ENCODE results near the gene SMIM26. TPM values are rescaled to one million over a fixed set of nuclear protein-coding genes. Genes with fewer than 3 reads are reported as not detected.
"Not testable (repeated sequence)": the region's sequence is repeated elsewhere in the genome, so short reads cannot be mapped to it uniquely, and the experiment has no call there.

Gene SMIM26
- total RNA-seq, 2 donors from 2014 or later = 67.6 to 80.3 TPM

DNA sequence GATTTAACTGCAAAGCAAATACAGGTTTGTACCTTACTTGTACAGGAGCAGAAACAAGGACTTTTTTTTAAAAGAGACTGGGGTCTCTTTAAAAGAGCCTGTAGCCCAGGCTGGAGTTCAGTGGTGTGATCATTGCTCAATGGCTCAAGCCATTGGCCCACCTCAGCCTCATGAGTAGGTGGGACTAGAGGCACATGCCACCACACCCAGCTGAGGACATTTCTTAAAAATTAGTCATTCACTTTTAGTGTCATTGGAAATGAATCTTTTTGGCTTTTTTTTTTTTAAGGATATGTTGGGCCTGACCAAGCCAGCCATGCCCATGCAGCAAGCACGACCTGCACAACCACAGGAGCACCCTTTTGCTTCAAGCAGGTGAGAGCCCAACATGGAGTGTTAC is 42.6 kb upstream of the SMIM26 start:
- H3K4me3 ChIP-seq (ENCODE audit: low read length) = no peak overlapping the region

DNA sequence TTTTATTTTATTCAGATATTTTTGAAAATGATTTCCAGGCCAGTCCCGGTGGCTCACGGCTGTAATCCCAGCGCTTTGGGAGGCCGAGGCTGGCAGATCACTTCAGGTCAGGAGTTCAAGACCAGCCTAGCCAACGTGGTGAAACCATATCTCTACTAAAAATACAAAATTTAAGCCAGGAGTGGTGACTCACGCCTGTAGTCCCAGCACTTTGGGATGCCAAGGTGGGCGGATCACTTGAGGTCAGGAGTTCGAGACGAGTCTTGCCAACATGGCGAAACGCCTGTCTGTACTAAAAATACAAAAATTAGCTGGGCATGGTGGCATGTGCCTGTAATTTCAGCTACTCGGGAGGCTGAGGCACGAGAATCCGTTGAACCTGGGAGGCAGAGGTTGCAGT is 40.5 kb upstream of the SMIM26 start:
- 83 to 85% methylated on average over 10 to 14 of the region's 14 CpGs for WGBS, 2 experiments (ENCODE audit: insufficient coverage in 1 of 2, insufficient read length in 1 of 2)
- not testable (repeated sequence) for DNase-seq; H3K4me3 ChIP-seq (ENCODE audit: low read length); H3K4me1 Mint-ChIP-seq; H3K9ac ChIP-seq (ENCODE audit: extremely low read depth, low read length, poor library complexity, severe bottlenecking); H3K27me3 ChIP-seq (ENCODE audit: control insufficient read depth, insufficient read depth, low read length, poor library complexity, severe bottlenecking); H3K27ac Mint-ChIP-seq; H3K27me3 Mint-ChIP-seq (ENCODE audit: insufficient read depth); H3K27ac ChIP-seq (ENCODE audit: low read depth, low read length); H3K4me3 Mint-ChIP-seq; H3K9me3 Mint-ChIP-seq; H3K4me1 ChIP-seq (ENCODE audit: control insufficient read depth, insufficient read depth, low read length); H3K9me3 ChIP-seq (ENCODE audit: control insufficient read depth, low read length)
- peaks cover 81% of the 10 kb centered on the region for H3K36me3 ChIP-seq (ENCODE audit: control insufficient read depth, insufficient read depth, low read length)
- peaks cover 67% of the 10 kb centered on the region for H3K36me3 Mint-ChIP-seq (ENCODE audit: low read depth)

More for the DNA sequence above, 42.6 kb upstream of the SMIM26 start:
- Mint-ChIP-seq H3K36me3 (ENCODE audit: low read depth) (peaks cover 51% of the 10 kb centered on the region), H3K9me3 (no peaks in the 10 kb centered on the region), H3K27me3 (ENCODE audit: insufficient read depth) (no peaks in the 10 kb centered on the region), H3K4me3 (no peak overlapping the region), H3K4me1 (no peaks in the 10 kb centered on the region), H3K27ac (no peak overlapping the region)
- Histone ChIP-seq H3K27me3 (ENCODE audit: control insufficient read depth, insufficient read depth, low read length, poor library complexity, severe bottlenecking) (no peaks in the 10 kb centered on the region), H3K9me3 (ENCODE audit: control insufficient read depth, low read length) (no peaks in the 10 kb centered on the region), H3K36me3 (ENCODE audit: control insufficient read depth, insufficient read depth, low read length) (peaks cover 66% of the 10 kb centered on the region), H3K9ac (ENCODE audit: extremely low read depth, low read length, poor library complexity, severe bottlenecking) (no peak overlapping the region), H3K4me1 (ENCODE audit: control insufficient read depth, insufficient read depth, low read length) (no peaks in the 10 kb centered on the region), H3K27ac (ENCODE audit: low read depth, low read length) (no peak overlapping the region)
- TF ChIP-seq, protein P1, sequence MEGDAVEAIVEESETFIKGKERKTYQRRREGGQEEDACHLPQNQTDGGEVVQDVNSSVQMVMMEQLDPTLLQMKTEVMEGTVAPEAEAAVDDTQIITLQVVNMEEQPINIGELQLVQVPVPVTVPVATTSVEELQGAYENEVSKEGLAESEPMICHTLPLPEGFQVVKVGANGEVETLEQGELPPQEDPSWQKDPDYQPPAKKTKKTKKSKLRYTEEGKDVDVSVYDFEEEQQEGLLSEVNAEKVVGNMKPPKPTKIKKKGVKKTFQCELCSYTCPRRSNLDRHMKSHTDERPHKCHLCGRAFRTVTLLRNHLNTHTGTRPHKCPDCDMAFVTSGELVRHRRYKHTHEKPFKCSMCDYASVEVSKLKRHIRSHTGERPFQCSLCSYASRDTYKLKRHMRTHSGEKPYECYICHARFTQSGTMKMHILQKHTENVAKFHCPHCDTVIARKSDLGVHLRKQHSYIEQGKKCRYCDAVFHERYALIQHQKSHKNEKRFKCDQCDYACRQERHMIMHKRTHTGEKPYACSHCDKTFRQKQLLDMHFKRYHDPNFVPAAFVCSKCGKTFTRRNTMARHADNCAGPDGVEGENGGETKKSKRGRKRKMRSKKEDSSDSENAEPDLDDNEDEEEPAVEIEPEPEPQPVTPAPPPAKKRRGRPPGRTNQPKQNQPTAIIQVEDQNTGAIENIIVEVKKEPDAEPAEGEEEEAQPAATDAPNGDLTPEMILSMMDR (conservative IDR thresholded peaks at IDR 0.05) = no peak
- WGBS, 2 experiments (ENCODE audit: insufficient coverage in 1 of 2, insufficient read length in 1 of 2) = 75 to 96% methylated on average over 1 of the region's 1 CpG
- no peak for DNase-seq

DNA sequence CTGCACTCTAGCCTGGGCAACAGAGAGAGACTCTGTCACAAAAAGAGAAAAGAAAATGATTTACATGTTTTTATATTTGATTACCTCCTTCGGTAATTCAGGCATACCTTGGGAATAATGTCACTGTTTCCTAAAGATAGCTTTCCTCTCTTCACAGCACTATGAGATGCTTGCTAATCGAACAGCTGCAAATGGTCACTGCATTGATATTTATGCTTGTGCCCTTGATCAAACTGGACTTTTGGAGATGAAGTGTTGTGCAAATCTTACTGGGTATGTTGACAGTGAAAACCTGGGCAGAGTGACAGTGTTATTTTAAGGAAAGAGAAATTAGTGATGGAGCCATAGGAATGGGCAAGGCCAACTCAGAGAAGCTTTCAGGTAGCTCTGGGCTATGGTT is 39.9 kb upstream of the SMIM26 start:
- Mint-ChIP-seq H3K27ac (no peak overlapping the region), H3K4me1 (no peaks in the 10 kb centered on the region), H3K36me3 (ENCODE audit: low read depth) (peaks cover 73% of the 10 kb centered on the region), H3K4me3 (no peak overlapping the region), H3K9me3 (no peaks in the 10 kb centered on the region), H3K27me3 (ENCODE audit: insufficient read depth) (no peaks in the 10 kb centered on the region)
- H3K4me1 ChIP-seq (ENCODE audit: control insufficient read depth, insufficient read depth, low read length) = no peaks in the 10 kb centered on the region
- no peak overlapping the region for H3K9ac ChIP-seq (ENCODE audit: extremely low read depth, low read length, poor library complexity, severe bottlenecking)
- 95 to 100% methylated on average over 1 to 2 of the region's 2 CpGs for WGBS, 2 experiments (ENCODE audit: insufficient coverage in 1 of 2, insufficient read length in 1 of 2)
- TF ChIP-seq, protein P1 (conservative IDR thresholded peaks at IDR 0.05) = no peak
- no peaks in the 10 kb centered on the region for H3K9me3 ChIP-seq (ENCODE audit: control insufficient read depth, low read length)
- peaks cover 84% of the 10 kb centered on the region for H3K36me3 ChIP-seq (ENCODE audit: control insufficient read depth, insufficient read depth, low read length)
- no peak for DNase-seq
- no peak overlapping the region for H3K27ac ChIP-seq (ENCODE audit: low read depth, low read length)
- no peak overlapping the region for H3K4me3 ChIP-seq (ENCODE audit: low read length)
- H3K27me3 ChIP-seq (ENCODE audit: control insufficient read depth, insufficient read depth, low read length, poor library complexity, severe bottlenecking) = no peaks in the 10 kb centered on the region

DNA sequence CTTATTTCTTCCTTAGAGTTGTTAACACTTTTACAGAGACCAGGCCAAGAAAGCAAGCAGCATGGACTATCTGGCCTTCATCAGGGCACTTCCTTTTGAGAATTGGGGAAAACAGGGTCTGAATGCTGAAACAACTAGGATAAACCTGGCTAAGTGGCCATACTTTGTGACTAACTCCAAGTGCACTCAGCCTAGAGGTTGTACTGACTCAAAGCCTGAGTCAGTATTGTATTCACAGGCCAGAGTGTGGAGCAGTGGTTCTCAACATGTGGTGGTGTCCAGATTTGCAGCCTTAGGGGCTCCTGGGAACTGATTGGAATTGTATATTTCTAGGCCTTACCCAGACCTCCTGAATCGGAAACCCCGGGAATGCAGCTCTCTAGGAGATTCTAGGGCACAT is 39.4 kb upstream of the SMIM26 start:
- Histone ChIP-seq H3K27me3 (ENCODE audit: control insufficient read depth, insufficient read depth, low read length, poor library complexity, severe bottlenecking) (no peaks in the 10 kb centered on the region), H3K4me3 (ENCODE audit: low read length) (no peak overlapping the region), H3K36me3 (ENCODE audit: control insufficient read depth, insufficient read depth, low read length) (peaks cover 89% of the 10 kb centered on the region), H3K27ac (ENCODE audit: low read depth, low read length) (no peak overlapping the region), H3K4me1 (ENCODE audit: control insufficient read depth, insufficient read depth, low read length) (no peaks in the 10 kb centered on the region), H3K9ac (ENCODE audit: extremely low read depth, low read length, poor library complexity, severe bottlenecking) (no peak overlapping the region), H3K9me3 (ENCODE audit: control insufficient read depth, low read length) (no peaks in the 10 kb centered on the region)
- 92 to 94% methylated on average over 2 of the region's 2 CpGs for WGBS, 2 experiments (ENCODE audit: insufficient coverage in 1 of 2, insufficient read length in 1 of 2)
- DNase-seq = no peak
- no peaks in the 10 kb centered on the region for H3K9me3 Mint-ChIP-seq
- H3K4me3 Mint-ChIP-seq = no peak overlapping the region
- TF ChIP-seq, protein P1 (conservative IDR thresholded peaks at IDR 0.05) = no peak
- no peaks in the 10 kb centered on the region for H3K4me1 Mint-ChIP-seq
- peaks cover 78% of the 10 kb centered on the region for H3K36me3 Mint-ChIP-seq (ENCODE audit: low read depth)
- H3K27me3 Mint-ChIP-seq (ENCODE audit: insufficient read depth) = no peaks in the 10 kb centered on the region
- no peak overlapping the region for H3K27ac Mint-ChIP-seq

All from endodermal cell (in vitro differentiated cells).